Brain microvascular endothelial cell (primary cell): Measurements from ENCODE around the gene DDX31.

Experiments used
- DNase-seq: peaks from one replicate; pipeline ENCODE4 v3.0.0-alpha.2; 2020
- H3K27ac ChIP-seq: fragments of 250-450 bp; sonication (Bioruptor Pico); 2 replicates; pipeline ENCODE4 v1.5.1; 2020; ENCODE audit warnings: mild to moderate bottlenecking, moderate library complexity
- H3K27me3 ChIP-seq: fragments of 250-450 bp; sonication (Bioruptor Pico); replicated peaks from 2 replicates; pipeline ENCODE4 v1.5.1; 2020; ENCODE audit warnings: mild to moderate bottlenecking
- H3K36me3 ChIP-seq: fragments of 250-450 bp; sonication (Bioruptor Pico); replicated peaks from 2 replicates; pipeline ENCODE4 v1.5.1; 2020; ENCODE audit warnings: mild to moderate bottlenecking
- H3K4me3 ChIP-seq: 2 replicates; pipeline ENCODE4 v1.5.1; 2011; ENCODE audit warnings: low read depth, mild to moderate bottlenecking, control low read depth, low read length, moderate library complexity
- CTCF ChIP-seq: IDR thresholded peaks from 2 replicates; pipeline ENCODE4 v1.5.1; 2011; ENCODE audit warnings: low read depth, mild to moderate bottlenecking, moderate library complexity, low read length, control low read depth, inconsistent platforms; ENCODE audit errors: missing control alignments
- in situ Hi-C: cut with HindIII; loops from 2 replicates; pipeline ENCODE4 v1.10.0; 2017; ENCODE audit warnings: low sequenced_read_pairs, low pct_ligation_motif_present

The DDX31 gene

DNA sequence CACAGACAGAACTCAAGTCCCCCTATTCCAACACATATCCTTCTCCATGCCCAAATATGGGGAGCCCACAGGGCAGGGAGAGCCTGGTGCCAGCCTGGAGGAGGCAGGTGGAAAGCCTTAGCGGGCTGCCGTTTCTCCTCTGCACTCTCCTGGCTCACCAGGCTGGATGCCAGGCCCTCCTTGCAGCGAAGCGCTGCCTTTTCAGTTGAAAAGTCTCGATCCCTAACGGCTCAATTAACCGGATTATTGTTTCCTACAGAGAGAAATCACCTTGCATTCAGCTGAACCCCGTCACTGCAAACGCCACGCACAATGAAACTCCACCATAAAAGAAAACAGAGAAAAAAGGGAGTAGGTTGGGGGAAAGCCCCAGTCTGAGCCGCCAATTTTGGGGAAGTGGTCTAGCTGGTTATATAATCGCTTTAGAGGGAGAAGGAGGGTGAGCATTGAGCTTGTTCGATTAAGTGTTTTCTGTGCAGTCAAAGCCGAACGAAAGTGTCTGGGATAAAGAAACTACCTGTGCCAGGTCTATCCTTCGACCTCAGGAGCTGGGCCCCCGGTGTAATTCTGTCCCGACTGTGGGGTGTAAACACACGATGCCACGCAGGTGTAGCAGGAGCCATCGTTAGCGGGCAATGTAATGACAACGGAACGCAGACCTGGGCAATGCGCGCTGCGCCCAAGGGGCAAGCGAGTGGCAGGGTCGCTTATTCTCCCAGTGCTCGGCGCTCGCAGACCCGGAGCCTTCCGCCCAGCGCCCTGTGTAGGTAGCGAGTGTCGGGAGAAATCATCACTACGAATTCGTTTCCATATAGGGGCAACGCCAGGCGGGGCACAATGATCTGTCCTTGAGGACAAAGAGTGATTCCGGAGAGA lies 83.6 kb downstream of the DDX31 start:
- no peak for DNase-seq
- Histone ChIP-seq H3K27ac (no peak overlapping the region), H3K4me3 (no peak overlapping the region), H3K27me3 (peaks cover 93% of the 10 kb centered on the region), H3K36me3 (no peaks in the 10 kb centered on the region)
- TF ChIP-seq CTCF: no peak
- in situ Hi-C loops: no loop called here

DNA sequence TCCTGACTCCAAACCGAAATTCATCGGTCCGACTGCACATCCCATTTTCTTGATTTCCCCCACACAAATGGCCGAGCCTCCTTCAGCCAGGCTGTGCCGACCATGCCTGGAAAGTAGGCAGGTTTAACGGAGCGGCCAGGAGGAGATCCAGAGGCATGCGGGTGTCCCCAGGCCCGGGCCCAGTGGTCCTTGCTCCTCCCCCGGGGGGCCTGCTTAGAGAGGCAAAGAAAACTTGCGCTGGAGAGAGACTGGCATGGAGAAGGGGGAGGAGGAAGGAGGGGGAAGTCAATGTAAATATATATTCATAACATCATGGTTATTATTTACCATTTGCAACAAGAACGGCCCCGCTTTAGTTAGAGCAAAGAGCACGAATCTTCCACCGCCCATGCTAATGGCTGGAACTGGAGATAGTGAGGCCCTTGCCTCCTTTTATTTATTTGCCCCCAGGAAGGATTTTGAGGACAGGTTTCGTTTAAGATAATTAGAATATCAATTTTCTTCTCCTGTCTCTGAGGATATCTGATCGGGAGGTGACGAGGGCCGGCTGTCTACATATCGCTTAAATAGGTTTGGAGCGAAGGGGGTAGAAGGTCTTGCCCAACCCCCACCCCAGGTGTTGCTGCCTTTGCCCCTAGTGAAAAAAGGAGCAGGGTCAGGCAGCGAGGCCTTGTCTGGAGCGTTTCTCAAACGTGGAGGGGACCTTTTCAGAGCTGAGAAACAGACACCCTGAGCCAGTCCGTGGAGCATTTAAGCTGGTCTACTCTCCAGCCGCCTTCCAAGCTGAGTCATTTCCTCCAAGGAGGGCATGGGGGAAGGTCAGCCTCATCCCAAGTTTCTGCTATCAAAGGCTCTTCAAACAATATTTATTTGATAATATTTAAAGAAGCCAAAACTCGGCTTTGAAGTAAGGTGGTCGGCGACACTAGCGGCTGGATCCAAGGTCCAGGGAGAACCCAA lies 84.9 kb downstream of the DDX31 start:
- H3K4me3 ChIP-seq: no peak overlapping the region
- DNase-seq: no peak
- in situ Hi-C loops: no loop called here
- H3K27ac ChIP-seq: no peak overlapping the region
- no peak for TF ChIP-seq CTCF
- H3K27me3 ChIP-seq: peaks cover 95% of the 10 kb centered on the region
- no peaks in the 10 kb centered on the region for H3K36me3 ChIP-seq

DNA sequence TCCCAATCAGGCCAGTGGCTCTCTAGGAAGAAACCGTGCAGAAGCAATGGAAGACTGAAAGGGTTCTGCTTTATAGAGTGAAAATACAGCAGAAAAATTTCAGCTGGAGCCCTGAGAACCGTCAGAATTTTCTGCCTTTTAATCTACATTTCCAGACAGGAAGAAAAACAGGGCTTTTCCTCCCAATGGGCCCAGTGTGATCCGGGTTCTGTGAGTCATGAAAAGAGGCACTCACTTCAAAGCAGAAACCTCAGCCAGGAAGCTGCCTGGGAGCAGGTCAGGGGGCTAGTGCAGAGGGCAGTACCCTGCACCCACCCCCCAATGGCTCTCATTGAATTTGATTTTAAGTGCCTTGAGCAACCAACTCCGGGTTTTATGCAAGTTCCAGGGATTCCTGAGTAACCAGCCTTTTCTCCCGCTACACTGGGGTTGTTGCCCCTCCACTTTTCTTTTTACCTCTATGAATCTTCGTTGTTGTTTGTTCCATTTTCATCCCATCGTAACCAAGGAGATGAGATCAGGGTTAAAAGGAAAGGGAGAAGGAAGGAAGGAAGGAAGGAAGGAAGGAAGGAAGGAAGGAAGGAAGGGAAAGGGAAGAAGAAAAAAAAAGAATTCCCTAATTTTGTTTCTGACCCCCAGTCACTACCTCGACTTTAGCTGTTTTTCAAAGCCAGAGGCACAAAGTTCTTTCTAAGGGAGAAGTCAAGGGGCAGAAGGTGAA lies 86.0 kb downstream of the DDX31 start:
- no peak for TF ChIP-seq CTCF
- no peak for DNase-seq
- in situ Hi-C loops: no loop called here
- H3K4me3 ChIP-seq: no peak overlapping the region
- H3K36me3 ChIP-seq: no peaks in the 10 kb centered on the region
- H3K27ac ChIP-seq: no peak overlapping the region
- peaks cover 95% of the 10 kb centered on the region for H3K27me3 ChIP-seq

GRCh38 chr9:132582786-132583583 lies 86.8 kb downstream of the DDX31 start:
- in situ Hi-C loops: no loop called here
- no peak for TF ChIP-seq CTCF
- peaks cover 95% of the 10 kb centered on the region for H3K27me3 ChIP-seq
- no peak overlapping the region for H3K27ac ChIP-seq
- H3K4me3 ChIP-seq: no peak overlapping the region
- no peaks in the 10 kb centered on the region for H3K36me3 ChIP-seq
- DNase-seq: no peak

- Histone ChIP-seq H3K27me3 (peaks cover 93% of the 10 kb centered on the region), H3K36me3 (no peaks in the 10 kb centered on the region), H3K4me3 (peak within 1 kb of the TSS; percentile 17), H3K27ac (no peak within 1 kb of the TSS)
- no peak for TF ChIP-seq CTCF
- in situ Hi-C loops: no loop called here
- no peak for DNase-seq
Measured at GRCh38 chr9:132582276-132582785, 87.5 kb downstream of the DDX31 start, which contains the start of gene BARHL1. TSS of gene BARHL1 (plus strand) at chr9:132582606. CDS start at chr9:132582798, 192 bp downstream.
